ENCODE data around the gene SNX10. TPM values are rescaled to one million over a fixed set of nuclear protein-coding genes. Genes with fewer than 3 reads are reported as not detected.

The SNX10 gene
- total RNA-seq, 1 donor from 2014 or later = 5.4 TPM

DNA sequence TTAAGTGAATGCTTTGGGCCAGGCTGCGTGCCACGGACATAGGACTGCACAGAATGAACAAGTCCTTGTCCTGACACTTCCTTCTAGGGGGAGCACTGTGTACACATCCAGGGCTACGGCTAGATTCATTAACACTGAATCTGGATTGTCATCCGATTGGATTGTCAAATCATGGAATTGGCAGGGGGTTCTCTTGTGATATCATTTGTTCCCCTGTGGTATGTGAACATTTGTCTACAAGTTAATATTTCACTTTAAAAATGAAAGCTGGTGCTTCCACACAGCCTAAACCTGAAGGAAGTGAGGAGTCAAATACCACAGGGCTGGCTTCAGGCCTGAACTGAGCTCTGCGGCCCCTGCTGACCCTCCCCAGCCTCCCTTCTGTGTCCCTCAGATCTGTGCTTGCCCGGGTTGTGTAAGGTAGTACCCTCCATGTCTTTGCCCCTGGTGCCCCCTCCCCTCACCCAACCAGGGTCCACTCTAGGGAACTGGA is 75.6 kb downstream of the SNX10 start:
- no peak for DNase-seq (ENCODE audit: low spot score)

GRCh38 chr7:26368542-26368941 is 76.9 kb downstream of the SNX10 start:
- no peak for DNase-seq (ENCODE audit: low spot score)

- DNase-seq (ENCODE audit: low spot score) = peak; percentile 38
These were observed 77.9 kb downstream of the SNX10 start for GRCh38 chr7:26369593-26369992.

- DNase-seq (ENCODE audit: low spot score) = no peak
These were observed 78.3 kb downstream of the SNX10 start for GRCh38 chr7:26370011-26370410.

DNA sequence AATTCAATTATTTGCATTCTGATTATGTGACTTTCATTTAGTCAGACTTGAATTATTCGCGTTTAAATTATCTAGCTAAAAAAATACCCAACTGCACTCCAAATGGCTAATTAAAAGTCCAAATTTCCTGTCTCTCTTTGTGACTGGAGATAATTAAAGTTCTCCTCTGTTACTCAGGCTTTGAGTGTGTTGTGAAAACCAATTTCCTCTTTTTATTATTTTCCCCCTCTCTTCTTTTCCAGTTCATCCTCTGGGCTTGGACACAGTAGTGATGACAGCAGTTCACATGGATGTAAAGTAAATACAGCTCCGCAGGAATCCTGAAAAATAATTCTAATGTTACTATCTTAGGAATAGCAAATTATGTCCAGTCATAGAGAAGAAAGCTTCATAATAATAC is 80.6 kb downstream of the SNX10 start:
- no peak for DNase-seq (ENCODE audit: low spot score)

- no peak for DNase-seq (ENCODE audit: low spot score)
These were observed 81.0 kb downstream of the SNX10 start for GRCh38 chr7:26372704-26373103.

GRCh38 chr7:26374647-26375373 is 83.1 kb downstream of the SNX10 start:
- no peak for DNase-seq (ENCODE audit: low spot score)

GRCh38 chr7:26375726-26376174 is 84.1 kb downstream of the SNX10 start:
- DNase-seq (ENCODE audit: low spot score) = no peak

- DNase-seq (ENCODE audit: low spot score) = no peak
These were observed 84.7 kb downstream of the SNX10 start for GRCh38 chr7:26376175-26376917.

DNA sequence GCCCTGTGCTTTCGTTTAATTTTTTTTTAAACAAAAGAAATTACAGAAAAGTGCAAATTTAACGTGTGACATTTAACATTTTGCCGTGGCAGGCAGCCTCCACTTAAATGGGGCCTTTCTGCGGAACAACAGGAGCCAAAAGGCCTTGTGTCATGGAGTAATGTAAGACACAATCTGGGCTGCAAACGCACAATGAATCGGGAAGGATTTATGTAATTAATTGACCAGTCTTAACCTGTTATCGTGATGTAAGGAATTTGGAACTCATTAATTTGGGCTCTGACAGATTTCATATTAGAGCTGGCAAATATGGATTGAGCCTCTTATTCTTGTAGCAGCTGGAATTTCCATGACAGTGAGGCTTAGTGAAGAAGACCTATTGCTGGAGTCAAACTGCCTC is 86.4 kb downstream of the SNX10 start:
- DNase-seq (ENCODE audit: low spot score) = no peak

GRCh38 chr7:26379711-26380110 is 88.0 kb downstream of the SNX10 start:
- DNase-seq (ENCODE audit: low spot score) = no peak

DNA sequence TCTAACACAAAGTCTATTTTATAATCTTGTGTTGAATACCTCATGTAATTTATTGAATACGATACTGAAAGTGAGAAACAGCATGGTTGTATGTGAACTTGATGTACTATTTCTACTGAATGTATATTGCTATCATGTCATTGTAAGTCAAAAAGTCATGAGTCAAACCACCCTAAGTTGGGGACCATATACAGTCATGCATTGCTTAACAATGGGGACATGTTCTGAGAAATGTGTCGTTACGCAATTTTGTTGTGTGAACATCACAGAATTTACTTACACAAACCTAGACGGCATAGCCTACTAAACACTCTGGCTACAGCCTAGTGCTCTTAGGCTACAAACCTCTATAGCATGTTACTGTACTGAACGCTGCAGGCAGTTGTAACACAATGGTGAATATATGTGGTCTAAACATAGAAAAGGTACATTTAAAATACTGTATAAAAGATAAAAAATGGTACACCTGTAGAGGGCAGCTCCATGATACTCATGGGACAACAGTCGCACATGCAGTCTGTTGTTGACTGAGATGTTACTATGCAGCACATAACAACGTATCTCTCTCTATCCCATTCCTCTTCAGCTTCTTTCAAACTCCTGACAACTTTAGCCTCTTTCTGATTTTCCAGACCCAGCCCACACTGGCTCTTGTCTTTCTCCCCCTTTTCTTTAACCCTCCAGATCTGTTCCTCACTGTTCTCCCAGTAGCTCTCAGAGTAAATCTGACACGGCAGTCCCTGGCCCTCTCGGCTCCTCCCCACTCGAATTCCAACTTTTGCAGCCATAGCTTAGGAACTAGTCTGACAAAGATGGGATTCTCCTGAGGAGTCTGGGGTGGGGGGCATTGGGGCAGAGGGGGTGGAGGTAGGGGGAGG is 90.1 kb downstream of the SNX10 start:
- DNase-seq (ENCODE audit: low spot score) = no peak

GRCh38 chr7:26385240-26385639 is 93.6 kb downstream of the SNX10 start:
- DNase-seq (ENCODE audit: low spot score) = no peak

DNA sequence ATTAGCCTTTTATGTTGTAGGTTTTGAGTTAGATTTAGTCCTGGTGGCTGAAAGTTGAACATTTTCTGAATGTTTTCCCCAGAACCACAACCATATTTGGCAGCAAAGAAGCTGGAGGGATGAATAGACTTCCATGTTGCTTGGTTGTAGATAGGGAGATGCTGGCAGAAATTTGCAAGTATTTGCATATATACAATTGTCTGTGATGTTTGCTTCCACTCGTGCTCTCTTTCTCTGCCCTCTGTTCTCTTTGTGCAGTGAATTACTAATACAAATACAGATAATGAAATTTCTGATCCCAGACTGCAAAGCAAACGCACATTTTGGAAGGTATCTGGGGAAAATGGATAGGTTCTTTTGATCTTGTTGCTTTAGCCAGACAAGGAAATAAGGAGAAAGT is 96.1 kb downstream of the SNX10 start:
- no peak for DNase-seq (ENCODE audit: low spot score)

DNA sequence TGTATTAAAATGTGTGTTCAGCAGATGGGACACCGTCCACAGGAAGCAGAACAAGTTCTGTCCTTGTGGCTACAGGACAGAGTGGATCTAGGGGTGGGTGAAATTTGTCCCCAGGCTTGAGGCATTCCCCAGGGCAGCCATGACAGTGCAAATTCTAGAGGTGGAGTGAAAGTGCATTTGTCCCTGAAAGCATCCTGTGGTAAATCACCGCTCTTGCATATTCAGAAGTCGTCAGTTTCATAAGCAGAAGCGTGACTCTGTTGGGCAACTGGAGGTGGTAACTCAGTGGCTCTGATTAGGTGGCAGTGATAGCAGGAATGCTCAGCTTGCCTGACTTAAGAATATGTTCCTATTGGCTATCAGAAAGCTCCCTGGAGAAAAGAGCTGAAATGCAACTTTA is 96.6 kb downstream of the SNX10 start:
- no peak for DNase-seq (ENCODE audit: low spot score)

GRCh38 chr7:26390016-26390415 is 98.4 kb downstream of the SNX10 start:
- DNase-seq (ENCODE audit: low spot score) = no peak

DNA sequence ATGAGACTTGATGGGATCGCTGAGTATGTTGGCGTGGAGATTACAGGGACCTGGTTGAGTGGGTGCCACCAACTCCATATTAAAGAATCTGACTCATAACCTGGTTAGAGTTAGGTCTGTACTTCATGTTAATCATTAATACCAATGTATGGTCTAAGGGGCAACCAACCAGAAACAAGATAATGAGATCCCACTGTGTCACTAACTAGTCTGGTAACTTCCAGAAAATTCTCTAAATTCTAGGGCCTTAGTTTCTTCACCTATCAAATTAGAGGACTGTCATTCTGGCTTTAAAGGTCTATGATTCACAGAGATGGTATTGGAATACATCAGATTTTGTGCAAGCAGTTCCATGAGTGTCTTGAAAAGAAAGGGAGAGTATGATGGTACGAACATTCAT is 102.2 kb downstream of the SNX10 start:
- no peak for DNase-seq (ENCODE audit: low spot score)

- no peak for DNase-seq (ENCODE audit: low spot score)
These were observed 105.7 kb downstream of the SNX10 start for GRCh38 chr7:26397332-26397731.

- no peak for DNase-seq (ENCODE audit: low spot score)
These were observed 106.2 kb downstream of the SNX10 start for GRCh38 chr7:26397796-26398426.

GRCh38 chr7:26398427-26398755 is 106.7 kb downstream of the SNX10 start:
- peak; percentile 42 for DNase-seq (ENCODE audit: low spot score)

GRCh38 chr7:26398756-26399509 is 107.3 kb downstream of the SNX10 start:
- DNase-seq (ENCODE audit: low spot score) = peak; percentile 12

All from mucosa of gallbladder (tissue), 1 donor.